HK-2 (cell line): ENCODE results near the gene CCDC80.

ENCODE experiments used
- DNase-seq: peaks from one replicate; pipeline ENCODE4 v3.0.0-alpha.2; 2018; ENCODE audit not compliant: unreplicated experiment

The CCDC80 gene

GRCh38 chr3:112633757-112634156 is 7.2 kb downstream of the CCDC80 start:
- no peak for DNase-seq

GRCh38 chr3:112633191-112633590 is 7.8 kb downstream of the CCDC80 start:
- DNase-seq = no peak

GRCh38 chr3:112632596-112632995 is 8.3 kb downstream of the CCDC80 start:
- DNase-seq = no peak

GRCh38 chr3:112631257-112631656 is 9.7 kb downstream of the CCDC80 start:
- no peak for DNase-seq

- no peak for DNase-seq
Observed at GRCh38 chr3:112629425-112629824, 11.5 kb downstream of the CCDC80 start.

- no peak for DNase-seq
Observed at GRCh38 chr3:112627919-112628466, 12.9 kb downstream of the CCDC80 start.

GRCh38 chr3:112627419-112627818 is 13.5 kb downstream of the CCDC80 start:
- DNase-seq = no peak

- DNase-seq = no peak
Observed at GRCh38 chr3:112623717-112624116, 17.2 kb downstream of the CCDC80 start.

GRCh38 chr3:112623213-112623612 is 17.7 kb downstream of the CCDC80 start:
- DNase-seq = no peak

- no peak for DNase-seq
Observed at GRCh38 chr3:112619295-112619694, 21.6 kb downstream of the CCDC80 start.

GRCh38 chr3:112617285-112617684 is 23.7 kb downstream of the CCDC80 start:
- no peak for DNase-seq

GRCh38 chr3:112615989-112616731 is 24.8 kb downstream of the CCDC80 start:
- no peak for DNase-seq

- DNase-seq = no peak
Observed at GRCh38 chr3:112611752-112612515, 29.0 kb downstream of the CCDC80 start.

- DNase-seq = no peak
Observed at GRCh38 chr3:112610121-112610520, 30.8 kb downstream of the CCDC80 start.

- DNase-seq = no peak
Observed at GRCh38 chr3:112607863-112608262, 33.1 kb downstream of the CCDC80 start.

- DNase-seq = no peak
Observed at GRCh38 chr3:112606098-112606497, 34.8 kb downstream of the CCDC80 start.

GRCh38 chr3:112605285-112605684 is 35.7 kb downstream of the CCDC80 start:
- DNase-seq = no peak

GRCh38 chr3:112604536-112604935 is 36.4 kb downstream of the CCDC80 start:
- no peak for DNase-seq

- DNase-seq = no peak
Observed at GRCh38 chr3:112602217-112602838, 38.6 kb downstream of the CCDC80 start.

- DNase-seq = no peak
Observed at GRCh38 chr3:112598731-112599130, 42.2 kb downstream of the CCDC80 start.

GRCh38 chr3:112597945-112598344 is 43.0 kb downstream of the CCDC80 start:
- no peak for DNase-seq

- DNase-seq = no peak
Observed at GRCh38 chr3:112594856-112595255, 46.1 kb downstream of the CCDC80 start.

GRCh38 chr3:112593258-112593657 is 47.7 kb downstream of the CCDC80 start:
- no peak for DNase-seq
